GM12872 (cell line): ENCODE results near the gene LIFR.

ENCODE experiments used
- TF ChIP-seq, protein P1 (sequence below): IDR thresholded peaks from 3 replicates; pipeline ENCODE4 v1.5.1; 2011; ENCODE audit warnings: low read depth, mild to moderate bottlenecking, low read length, moderate library complexity; ENCODE audit not compliant: insufficient read depth

Gene LIFR

DNA sequence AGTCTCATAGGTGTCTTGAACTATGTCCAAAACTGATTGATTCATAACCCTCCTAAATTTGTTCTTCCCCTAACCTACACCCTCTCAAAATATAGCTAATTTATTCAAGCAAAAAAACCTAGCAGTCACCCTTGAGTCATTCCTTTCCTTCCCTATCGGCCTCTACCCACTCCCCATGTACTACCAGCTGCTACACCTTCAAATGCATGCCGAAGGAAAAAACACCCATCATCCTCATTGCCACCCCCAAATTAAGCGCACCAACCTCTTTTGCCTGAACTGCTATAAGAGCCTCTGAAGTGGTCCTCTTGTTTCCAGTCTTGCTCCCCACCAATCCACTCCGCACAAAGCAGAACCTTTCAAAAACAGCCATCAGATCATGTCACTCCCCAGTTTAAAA is 12.6 kb downstream of the LIFR start:
- TF ChIP-seq, protein P1, sequence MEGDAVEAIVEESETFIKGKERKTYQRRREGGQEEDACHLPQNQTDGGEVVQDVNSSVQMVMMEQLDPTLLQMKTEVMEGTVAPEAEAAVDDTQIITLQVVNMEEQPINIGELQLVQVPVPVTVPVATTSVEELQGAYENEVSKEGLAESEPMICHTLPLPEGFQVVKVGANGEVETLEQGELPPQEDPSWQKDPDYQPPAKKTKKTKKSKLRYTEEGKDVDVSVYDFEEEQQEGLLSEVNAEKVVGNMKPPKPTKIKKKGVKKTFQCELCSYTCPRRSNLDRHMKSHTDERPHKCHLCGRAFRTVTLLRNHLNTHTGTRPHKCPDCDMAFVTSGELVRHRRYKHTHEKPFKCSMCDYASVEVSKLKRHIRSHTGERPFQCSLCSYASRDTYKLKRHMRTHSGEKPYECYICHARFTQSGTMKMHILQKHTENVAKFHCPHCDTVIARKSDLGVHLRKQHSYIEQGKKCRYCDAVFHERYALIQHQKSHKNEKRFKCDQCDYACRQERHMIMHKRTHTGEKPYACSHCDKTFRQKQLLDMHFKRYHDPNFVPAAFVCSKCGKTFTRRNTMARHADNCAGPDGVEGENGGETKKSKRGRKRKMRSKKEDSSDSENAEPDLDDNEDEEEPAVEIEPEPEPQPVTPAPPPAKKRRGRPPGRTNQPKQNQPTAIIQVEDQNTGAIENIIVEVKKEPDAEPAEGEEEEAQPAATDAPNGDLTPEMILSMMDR, result no peak

DNA sequence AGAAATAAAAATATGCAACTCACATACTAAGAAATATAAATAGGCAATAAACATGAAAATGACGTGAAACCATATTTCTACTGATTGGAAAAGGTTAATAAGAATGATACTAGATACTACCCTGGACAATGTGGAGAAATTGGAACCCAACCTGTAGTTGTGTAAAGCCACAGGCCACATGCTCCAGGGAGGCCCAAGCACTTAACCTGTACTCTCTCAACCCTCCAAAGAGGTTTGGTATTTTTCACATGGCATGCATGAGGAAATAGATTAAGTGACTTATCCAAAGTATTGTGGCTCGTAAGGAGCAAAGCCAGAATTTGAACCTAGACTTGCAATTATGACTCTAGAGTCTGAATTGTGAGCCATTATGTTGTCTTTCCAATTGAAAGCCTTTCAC is 13.4 kb downstream of the LIFR start:
- TF ChIP-seq, protein P1, result no peak

DNA sequence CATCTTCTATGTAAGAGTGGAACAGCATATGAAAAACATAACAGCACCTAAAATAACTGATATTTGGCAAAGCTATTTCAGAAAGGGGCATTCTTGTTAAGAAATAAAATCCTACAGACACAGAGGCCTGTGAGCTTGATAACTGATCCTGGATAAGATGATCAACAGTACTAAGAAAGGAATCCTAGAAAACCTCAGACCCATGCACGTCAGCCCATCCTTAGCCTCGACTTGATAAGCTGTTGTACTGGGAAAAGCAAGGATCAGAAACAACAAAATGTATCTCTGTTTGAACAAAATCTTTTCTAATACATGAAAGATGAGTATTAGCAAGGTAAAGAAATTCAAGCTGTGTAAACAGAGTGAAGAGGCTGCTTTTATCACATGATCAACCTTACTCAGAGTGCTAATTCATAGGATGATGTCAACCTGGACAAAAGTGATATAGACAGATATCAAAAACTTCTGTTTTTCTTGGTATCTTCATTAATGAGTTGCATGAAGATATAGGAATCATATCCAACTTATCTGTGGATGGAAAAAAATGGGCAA is 15.2 kb downstream of the LIFR start:
- TF ChIP-seq, protein P1, result no peak

DNA sequence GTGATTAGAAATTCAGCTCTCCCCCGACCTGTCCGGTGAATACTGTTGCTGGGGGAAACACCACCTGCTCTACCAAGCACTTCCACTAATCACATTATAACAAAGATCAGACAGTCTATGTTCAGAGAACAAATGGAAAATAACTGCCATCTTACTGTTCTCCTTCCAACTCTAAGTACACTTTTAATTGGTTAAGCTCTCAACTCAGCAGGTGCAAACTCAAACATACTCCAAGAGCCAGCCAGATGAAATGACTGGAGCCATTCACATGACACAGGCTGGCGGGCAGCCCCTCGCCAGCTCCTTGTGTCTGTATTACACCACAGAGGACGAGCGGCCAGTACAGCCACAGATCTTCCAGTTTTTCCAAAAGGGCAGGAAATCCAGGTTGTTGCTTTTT is 16.1 kb downstream of the LIFR start:
- TF ChIP-seq, protein P1, result no peak

DNA sequence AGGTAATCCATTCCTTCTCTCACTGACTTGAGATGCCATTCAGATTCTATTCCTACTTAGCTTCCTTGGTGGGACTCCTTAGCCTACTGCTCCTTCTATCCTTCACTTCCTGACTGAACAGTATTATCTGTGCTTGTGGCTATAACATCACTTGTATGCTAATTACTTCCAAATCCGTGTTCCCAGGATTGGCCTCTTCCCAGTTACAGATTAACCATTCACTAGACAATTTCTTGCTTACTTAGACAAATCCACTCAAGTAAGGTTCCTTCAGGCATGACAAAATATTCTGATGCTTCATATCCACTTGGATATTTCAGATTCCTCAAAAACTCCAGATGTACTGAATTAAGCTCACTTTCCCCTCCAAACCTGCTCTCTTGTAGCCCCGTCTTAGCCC is 18.3 kb downstream of the LIFR start:
- TF ChIP-seq, protein P1, result no peak

DNA sequence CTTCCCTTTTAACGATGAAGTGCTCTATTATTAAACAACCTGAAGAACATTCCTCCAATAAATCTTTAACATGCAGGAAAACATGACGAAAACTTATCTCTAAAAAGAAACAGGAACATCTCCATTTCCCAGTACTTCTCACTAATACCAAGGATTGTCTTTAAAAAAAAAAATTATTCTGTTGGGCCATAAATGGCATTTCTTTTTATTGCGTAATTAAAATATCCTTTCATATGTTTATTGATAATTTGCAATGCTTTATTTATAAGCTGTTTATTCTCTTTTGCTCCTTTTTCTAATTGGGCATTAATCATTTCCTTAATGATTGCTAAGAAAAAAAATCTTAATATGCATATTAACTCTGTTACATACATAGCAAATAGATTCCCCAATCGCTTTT is 18.9 kb downstream of the LIFR start:
- TF ChIP-seq, protein P1, result no peak

DNA sequence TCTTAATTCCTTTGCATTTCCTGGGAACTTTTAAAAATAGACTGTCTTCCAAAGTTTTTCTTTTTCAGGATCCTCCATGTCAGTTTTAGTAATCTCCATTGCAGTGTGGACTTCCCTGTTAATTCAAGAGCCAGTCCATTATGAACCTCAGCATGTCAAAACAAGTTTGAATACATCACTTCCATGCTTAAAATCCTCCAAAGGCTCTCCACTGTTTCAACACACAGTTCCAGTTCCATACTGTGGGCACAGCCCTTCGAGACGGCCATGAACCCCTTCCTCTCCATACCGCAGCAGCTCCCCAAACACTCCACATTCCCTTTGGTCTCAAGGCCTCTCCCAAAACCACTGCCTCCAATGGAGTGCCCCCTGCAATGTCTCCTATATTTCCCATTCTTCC is 19.5 kb downstream of the LIFR start:
- TF ChIP-seq, protein P1, result no peak
